Keratinocyte (primary cell): ENCODE data around the gene GUCY1A1.

Experiments used
- EZH2 ChIP-seq: IDR thresholded peaks from one replicate; pipeline ENCODE4 v1.6.1; 2012; ENCODE audit warnings: inconsistent platforms, mild to moderate bottlenecking, low read length, moderate library complexity
- TF ChIP-seq, protein P1 (sequence below), 3 experiments: IDR thresholded peaks in 1 of 3; conservative IDR thresholded peaks in 1 of 3; optimal IDR thresholded peaks in 1 of 3; 2 replicates in 2 of 3; 3 replicates in 1 of 3; pipeline versions ENCODE3 to v1.5.1; 2011; ENCODE audit warnings: low read length in 3 of 3, mild to moderate bottlenecking in 3 of 3, moderate library complexity in 2 of 3, control low read depth in 1 of 3, inconsistent platforms in 1 of 3; ENCODE audit not compliant: insufficient read depth in 2 of 3; ENCODE audit errors: extremely low read depth in 1 of 3

- TF ChIP-seq, protein P1, sequence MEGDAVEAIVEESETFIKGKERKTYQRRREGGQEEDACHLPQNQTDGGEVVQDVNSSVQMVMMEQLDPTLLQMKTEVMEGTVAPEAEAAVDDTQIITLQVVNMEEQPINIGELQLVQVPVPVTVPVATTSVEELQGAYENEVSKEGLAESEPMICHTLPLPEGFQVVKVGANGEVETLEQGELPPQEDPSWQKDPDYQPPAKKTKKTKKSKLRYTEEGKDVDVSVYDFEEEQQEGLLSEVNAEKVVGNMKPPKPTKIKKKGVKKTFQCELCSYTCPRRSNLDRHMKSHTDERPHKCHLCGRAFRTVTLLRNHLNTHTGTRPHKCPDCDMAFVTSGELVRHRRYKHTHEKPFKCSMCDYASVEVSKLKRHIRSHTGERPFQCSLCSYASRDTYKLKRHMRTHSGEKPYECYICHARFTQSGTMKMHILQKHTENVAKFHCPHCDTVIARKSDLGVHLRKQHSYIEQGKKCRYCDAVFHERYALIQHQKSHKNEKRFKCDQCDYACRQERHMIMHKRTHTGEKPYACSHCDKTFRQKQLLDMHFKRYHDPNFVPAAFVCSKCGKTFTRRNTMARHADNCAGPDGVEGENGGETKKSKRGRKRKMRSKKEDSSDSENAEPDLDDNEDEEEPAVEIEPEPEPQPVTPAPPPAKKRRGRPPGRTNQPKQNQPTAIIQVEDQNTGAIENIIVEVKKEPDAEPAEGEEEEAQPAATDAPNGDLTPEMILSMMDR (optimal IDR thresholded peaks at IDR 0.05 in 1 of 3, IDR thresholded peaks at IDR 0.05 in 1 of 3, conservative IDR thresholded peaks at IDR 0.05 in 1 of 3; ENCODE audit: extremely low read depth in 1 of 3, insufficient read depth in 2 of 3, low read length in 3 of 3), result no peak
- no peak for TF ChIP-seq EZH2
These were observed 9.2 kb downstream of the GUCY1A1 start for GRCh38 chr4:155675709-155676429.
